GM18868 (cell line): ENCODE data around the gene CCSER1.

ENCODE experiments used
- ATAC-seq: cut with Tn5 transposase; IDR thresholded peaks from one replicate; pipeline ENCODE4 v1.9.1; 2021; ENCODE audit warnings: mild to moderate bottlenecking, moderate library complexity; ENCODE audit not compliant: unreplicated experiment

CCSER1 gene

DNA sequence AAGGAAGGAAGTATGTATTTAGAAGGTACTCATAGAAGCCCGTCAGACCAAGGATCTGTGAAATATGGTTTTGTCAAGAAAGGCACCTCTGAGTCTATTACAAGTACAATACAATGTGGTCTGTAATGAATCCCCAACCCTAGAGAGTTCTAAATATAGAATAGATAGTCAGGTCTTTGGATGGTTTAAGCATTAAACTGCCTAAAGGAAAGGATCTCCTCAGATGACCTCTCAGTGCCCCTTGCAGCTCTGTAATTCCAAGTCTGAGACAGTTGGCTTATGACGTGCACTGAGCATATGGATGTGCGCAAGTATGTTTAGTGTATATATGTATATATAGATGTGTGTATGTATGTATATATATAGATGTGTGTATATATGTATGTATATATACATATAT is 62.0 kb downstream of the CCSER1 start:
- no peak for ATAC-seq

DNA sequence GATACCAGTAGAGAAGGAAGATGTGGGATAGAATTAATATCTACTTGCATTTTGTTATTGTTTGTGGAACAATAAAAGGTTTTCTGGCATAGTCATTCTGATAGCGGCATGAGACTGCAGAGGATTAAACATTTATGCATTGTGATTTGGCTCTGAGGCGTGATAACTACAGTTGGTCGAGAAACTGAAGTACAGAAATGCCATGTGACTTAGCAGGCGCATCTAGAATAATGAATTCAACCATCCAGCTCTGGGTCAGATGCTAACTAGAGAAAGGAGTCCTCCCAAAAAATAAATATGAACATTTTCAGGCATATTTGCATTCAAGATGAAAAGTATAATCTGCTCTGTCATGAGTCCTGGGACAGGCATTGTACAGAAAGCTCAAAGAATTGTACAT is 62.8 kb downstream of the CCSER1 start:
- no peak for ATAC-seq

DNA sequence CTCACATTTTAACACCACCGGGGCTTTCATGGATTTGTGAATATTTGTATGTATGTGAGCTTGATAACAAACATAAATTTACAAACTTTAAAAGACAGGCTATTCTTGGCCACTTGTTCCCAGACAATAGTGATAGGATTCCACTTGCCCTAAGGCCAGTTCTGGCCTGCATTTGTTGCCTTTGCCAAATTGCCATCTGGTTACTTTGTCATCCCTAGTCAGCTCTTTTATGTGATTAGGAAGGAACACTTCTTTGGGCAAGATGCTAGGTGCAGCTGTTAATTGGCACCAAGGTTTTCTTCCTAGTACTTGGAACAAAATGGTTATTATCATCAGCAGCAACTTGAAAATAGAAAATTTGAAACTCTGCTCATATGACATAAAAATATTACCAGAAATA is 63.3 kb downstream of the CCSER1 start:
- ATAC-seq, result no peak

DNA sequence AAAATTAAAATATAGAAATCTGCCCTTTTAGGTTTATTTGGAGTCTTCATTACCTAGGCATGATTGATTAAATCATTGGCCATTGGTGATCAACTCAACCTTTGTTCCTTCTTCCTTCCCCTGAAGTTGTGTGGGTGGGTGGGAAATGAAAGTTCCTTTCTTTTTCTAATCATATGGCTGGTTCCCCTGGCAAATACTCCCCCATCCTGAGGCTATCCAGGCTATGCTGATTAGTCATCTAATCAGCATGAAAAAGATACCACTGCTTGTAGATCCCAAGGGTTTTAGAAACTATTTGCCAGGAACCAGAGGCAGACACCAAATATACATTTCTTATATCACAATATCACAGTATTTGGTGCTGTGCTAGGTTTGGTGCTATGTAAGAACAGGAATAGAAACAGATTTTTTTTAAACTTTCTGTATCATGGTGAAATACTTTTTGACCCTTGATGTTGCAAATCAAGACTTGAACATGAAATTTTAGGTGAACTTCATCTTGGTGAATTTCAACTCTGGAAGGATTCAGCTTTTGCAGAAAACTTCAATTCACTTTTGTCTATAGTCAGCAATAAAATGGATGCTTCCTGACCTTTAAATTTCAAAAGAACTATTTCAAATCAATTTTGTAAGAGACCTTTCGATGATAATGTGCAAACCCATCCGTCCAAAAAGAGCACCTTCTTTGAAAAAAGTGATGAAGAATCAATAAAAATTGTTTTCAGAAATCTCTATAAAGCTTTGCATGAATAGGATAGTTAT is 71.1 kb downstream of the CCSER1 start:
- no peak for ATAC-seq

DNA sequence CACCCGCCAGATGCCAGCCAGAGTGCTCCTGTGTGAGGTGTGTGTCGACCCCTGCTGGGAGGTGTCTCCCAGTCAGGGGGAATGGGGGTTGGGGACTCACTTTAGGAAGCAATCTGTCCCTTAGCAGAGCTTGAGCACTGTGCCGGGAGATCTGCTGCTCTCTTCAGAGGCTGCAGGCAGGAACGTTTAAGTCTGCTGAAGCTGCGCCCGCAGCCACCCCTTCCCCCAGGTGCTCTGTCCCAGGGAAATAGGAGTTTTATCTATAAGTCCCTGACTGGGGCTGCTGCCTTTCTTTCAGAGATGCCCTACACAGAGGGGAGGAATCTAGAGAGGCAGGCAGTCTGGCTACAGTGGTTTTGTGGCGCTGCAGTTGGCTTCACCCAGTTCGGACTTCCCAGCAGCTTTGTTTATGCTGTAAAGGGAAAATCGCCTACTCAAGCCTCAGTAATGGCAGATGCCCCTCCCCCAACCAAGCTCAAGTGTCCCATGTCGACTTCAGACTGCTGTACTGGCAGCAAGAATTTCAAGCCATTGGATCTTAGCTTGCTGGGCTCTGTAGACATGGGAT is 80.8 kb downstream of the CCSER1 start:
- ATAC-seq, result no peak

DNA sequence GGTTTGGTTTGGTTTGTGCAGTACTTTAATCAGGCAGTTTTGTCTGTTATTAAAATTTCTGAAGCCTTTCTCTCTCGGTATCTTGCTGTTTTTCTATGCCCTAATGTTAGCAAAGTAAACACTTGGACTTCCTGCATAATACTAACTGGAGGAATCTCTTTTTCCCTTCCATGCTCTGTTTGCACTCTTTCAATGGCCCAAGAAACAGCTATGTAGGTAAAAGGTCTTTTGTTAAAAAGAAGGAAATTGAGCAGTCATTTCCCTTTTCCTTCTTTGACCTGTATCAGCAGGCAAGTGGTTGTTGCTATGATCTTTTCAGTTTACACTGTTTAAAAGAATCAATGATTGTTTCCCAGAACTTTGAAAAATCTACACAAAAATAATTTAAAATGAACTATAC is 82.7 kb downstream of the CCSER1 start:
- ATAC-seq, result no peak

DNA sequence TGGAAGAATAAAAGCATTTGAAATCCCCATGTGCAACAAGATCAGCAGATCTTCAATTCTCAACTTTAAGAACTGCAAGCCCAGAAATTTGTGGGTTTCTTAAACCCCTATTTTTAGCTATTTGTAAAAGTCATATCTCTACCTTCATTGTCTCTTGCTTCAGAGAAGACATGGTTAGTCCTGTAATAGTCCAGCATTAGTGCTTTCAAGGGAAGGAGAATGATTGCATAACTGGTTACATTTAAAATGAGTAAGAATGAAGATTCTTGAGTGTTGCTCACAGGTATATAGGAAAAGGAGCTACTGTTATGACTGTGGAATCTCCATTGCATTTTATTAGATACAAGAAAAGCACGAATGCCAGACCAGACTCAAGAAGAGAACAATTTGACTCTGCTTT is 84.0 kb downstream of the CCSER1 start:
- ATAC-seq, result no peak

DNA sequence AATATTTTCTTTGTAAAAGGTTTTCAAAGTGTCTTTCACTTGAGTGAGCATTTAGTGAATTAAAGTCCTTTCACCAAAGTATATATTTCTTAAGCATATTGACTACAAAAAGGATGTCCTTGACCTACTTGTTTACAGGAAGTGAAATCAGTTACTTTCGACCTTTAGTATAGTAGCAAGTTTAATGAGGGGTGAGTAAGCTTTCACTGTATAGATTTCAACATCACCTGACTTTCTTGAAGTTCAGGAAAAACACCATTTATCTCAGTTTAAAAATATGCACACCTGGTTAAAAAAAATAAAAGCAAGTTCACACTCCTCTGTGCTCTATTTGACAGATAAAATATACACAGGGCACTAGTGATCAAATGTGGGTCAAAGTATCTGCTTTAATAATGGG is 88.1 kb downstream of the CCSER1 start:
- peak; percentile 56 for ATAC-seq

DNA sequence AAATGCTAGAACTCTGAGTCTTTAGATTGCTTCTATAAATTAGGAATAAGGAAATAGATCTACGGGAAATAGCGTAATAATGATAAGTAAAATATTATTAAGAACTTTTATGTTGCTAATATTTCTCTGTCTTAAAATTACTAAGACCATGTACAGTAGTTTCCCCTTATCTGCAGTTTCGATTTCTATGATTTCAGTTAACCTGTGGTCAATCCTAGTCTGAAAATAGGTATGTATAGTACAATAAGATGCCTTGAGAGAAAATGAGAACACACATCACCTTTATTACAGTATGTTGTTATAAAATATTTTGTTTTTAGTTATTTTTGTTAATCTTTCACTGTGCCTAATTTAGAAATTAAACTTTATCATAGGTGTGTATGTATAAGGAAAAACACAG is 92.6 kb downstream of the CCSER1 start:
- peak; percentile 63 for ATAC-seq

DNA sequence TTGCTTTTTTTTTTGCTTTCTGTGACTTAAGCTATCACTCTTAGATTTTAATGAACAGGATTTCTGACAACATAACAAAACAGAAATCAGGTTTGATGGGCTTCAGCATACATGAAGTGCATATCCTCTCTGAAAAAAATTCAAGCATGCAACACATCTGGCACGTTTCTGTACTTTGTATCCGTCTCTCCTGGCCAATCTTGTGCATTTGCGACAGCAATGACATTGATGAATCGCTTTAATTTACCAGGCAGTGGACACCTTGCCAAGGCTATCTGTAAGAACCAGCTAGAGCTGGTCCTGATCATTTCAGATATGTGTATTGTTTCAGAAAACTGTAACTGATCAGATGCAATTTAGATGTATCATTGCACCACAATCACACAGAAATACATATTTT is 93.3 kb downstream of the CCSER1 start:
- ATAC-seq, result no peak

DNA sequence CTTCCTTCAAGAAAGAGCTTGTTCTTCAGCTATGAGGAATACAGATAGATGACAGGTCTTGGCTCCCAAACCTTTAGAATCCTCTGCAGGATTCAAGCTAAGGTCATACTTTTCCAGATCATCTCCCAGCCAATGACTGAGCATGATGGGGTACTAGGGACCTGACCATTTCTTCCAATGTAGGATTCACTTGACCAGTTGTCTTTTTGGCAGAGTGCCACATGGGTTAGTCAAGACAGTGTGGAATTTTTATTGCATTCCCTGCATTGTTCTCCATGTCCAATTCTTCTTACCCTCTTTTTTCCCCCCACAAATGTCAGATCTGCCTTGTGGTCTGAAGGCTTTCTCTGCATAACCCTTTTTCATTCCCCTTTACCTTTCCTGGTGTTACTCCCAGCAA is 99.5 kb downstream of the CCSER1 start:
- no peak for ATAC-seq

DNA sequence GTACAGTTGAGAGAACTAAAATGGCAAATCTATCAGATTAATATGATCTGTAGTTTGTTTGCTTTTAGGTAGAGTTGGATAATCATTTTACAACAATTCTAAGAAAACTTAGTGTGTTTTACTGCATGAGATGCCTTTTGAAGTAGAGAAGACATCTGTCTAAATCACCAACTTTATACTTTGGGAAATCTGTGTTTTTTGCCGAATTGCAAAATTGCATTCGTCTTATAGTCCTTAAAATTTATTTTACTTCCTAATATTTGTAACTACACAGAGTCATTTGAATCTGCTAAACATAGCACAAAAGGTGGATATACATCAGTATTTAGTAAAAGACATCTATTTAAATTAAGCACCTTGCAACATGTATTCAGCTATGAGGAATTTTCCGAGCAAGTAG is 100.0 kb downstream of the CCSER1 start:
- ATAC-seq, result no peak

DNA sequence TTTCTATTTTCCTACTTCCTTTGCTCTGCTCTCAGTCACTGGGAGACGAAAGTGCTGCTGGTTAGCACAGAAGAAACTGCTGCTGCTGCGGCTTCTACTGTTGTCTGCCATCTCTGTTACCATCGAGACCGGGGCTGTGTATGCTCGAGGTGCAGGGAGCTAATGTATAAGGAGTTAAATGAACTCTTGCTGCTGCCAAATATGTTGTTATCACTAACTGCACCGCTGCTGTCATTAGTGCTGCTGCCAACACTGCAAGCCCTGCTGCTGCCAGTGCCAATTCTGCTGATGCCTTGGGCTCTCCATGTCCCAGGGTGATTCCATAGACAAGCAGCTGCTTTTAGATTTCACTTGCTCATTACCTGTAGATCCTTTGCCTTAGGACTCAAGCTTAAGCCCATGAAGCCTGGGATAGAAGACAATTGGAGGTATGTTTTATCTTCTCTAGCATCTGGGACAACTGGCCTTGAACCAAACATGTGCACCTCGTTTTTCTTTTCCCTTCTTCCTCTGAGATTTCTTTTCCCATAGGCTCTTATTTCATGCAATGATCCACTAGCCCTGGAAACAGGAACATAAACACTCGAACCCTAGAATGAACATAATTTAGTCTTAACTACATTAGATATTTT is 107.8 kb downstream of the CCSER1 start:
- ATAC-seq, result no peak

DNA sequence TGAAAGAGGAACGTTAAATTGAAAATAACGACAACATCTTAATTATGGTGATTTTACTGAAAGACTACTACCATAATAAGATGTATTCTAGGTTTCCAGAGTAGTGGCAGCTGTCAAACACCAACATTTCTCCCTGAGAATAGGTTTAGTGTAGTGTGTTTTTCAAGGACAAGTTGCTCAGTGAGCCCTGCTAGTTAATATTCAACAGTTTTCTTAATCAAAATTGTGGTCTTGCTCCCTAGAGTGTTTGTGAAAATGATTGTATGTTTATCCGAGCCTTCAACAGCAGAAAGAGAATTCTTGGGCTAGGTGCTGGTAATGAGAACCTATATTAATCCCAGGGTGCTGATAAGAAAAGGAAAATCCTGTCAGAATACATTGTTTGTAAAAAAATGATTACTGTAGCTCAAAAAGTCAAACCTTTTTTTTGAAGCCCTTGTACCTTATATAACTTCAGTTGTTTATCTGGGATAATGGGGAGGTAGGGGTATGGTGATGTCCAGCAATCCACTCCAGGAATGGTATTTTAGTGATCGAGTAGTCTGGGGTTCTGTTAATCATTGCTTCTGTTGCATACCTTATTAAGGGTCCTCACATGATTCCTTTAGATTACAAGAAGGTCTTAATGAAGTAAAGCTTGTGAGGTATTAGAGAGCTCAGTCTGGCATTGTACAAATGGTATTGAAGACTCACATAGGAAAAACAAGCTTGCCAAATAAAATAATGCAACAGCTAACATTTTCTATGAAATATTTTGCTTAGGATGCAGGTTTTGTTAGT is 110.7 kb downstream of the CCSER1 start:
- ATAC-seq, result no peak

DNA sequence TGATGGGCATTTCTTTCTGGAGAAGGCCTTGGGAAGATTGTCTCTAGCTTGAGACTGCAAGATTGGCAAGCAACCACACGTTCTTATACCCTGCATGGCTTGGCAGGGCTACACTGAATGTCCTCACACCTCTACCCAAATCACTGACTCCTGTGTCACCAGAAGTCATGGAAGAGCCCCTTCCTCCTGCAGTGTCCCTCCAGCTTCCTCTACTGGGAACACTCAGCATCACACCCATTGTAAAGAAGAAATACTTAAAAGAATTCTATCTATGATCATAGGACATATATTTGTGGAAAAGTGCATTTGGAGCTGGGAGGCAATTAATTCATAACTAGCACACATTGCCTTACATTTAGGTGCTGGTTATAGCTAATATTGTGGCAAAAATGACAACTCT is 113.1 kb downstream of the CCSER1 start:
- ATAC-seq, result no peak

DNA sequence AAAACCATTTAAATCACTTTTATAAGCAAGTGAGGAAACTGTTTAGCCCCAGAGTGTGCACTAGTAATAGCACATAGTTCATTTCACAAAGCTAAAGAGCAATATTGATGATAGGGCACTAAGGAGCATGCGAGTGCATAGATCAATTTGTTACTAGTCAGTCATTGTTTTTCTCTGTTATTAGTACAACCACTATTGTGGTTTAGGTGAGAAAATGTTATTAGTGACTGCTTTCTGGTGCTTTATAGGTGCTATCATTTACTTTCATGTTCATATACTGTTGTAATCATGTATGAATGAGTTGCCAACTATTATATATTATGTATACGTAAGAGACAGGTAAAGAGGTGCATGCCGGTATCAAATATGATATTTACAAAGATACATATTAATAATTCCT is 113.8 kb downstream of the CCSER1 start:
- no peak for ATAC-seq

DNA sequence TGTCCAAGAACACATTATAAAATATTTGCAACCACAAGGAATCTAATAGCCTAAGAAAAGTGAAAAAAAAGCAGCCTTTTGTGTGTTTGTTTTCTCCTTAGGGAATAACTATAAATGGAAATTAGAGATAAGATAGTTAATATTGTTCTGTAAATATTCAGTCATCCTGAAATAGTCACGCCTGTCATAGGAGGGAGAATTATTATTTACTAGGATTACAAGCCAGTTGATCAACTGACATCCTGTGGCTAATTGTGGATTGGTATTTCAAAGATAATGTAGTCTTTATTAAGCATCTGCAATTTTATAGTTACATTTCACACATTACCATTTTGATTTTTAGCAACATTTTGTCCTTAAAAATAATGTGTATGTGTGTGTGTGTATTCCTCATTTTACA is 118.6 kb downstream of the CCSER1 start:
- ATAC-seq, result no peak

DNA sequence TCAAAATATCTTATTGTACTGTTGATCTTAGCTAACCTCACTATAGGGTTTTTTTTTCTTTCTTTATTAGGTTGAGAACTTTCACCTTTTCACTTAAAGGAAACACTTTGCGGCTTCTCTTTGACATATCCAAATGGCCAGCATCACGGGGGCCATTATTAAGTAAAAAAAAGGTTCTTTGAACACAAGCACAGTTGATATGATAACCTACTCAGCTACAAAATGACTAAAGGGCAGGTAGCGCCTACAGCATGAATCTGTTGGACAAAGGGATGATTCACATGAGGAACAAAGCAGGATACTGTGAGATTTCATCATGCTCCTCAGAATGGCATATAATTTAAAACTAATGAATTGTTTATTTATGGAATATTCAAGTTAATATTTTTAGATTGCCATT is 119.6 kb downstream of the CCSER1 start:
- ATAC-seq, result no peak

DNA sequence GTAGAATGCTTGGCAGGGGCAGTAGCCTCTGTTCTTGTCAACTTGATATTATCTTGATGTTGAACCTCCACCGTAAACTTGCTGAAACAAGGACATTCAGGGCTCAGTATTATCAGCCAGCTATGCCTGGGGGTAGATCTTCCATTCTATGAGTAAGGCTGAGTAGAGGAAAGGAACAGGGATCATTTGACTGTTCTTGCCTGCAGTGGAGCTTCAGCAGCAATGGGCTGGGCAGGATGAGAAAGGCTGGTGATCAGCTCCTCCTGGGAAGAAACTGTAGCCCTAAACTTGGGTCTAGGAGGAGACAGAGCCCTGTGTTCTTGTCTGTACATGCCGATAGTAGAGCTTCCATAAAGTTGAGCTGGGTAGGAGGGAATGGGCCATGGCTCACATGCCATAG is 127.2 kb downstream of the CCSER1 start:
- ATAC-seq, result no peak

DNA sequence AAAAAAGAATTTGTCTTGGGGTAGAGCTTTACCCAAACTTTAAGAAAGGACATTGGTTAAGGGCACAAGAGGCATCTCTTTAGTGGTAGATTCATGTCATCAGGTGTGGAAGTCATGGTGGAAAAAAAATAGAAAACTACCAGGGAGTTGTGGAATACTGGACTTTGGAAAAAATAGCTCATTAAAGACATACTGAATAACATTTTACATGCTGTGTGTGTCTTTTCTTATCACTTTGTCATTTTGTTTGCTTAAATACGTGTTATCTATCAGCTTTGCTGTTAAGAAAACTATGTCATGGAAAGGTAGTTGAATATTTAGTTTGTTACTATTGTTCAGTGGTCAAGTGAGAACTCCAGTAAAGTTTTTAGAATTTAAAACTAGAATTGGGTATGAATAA is 147.0 kb downstream of the CCSER1 start:
- ATAC-seq, result no peak

DNA sequence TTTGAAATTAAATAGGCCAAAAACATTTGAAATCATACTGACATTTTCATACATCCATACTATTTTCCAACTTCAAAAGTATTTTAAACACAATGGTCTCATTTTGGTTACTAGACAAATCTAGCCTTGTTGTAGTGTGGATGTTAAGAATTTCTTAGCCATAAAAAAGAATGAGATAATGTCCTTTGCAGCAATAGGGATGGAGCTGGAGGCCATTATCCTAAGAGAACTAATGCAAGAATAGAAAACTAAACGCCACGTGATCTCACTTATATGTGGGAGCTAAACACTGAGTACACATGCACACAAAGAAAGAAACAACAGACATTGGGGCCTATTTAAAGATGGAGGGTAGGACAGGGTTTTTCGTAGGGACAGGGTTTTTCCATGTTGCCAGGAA is 153.8 kb downstream of the CCSER1 start:
- ATAC-seq, result no peak
